ENCODE data around the gene SPOCK3. TPM values are rescaled to one million over a fixed set of nuclear protein-coding genes. Genes with fewer than 3 reads are reported as not detected.
A peak's percentile ranks its signal among the peaks of the same experiment; 100 is the strongest.

Gene SPOCK3
- total and polyA plus RNA-seq, 2 of the 13 experiments (the other 11 are each of a cell fraction or from before 2014, with no cell fraction given): not detected

GRCh38 chr4:167176723-167177367, 57.4 kb downstream of the SPOCK3 start (continued):
- TF ChIP-seq TRIM24 (CRISPR knock-in tag; IDR thresholded peaks at IDR 0.05) (no peak), MTA3 (CRISPR knock-in tag; IDR thresholded peaks at IDR 0.05) (no peak), ZNF143 (CRISPR knock-in tag; IDR thresholded peaks at IDR 0.05) (no peak), KDM4B (CRISPR knock-in tag; IDR thresholded peaks at IDR 0.05) (no peak), ZNF841 (CRISPR knock-in tag; IDR thresholded peaks at IDR 0.05; ENCODE audit: borderline replicate concordance) (no peak), PITX1 (CRISPR knock-in tag; IDR thresholded peaks at IDR 0.05) (0 out of 2 replicates have a peak, but pooled peaks have one; percentile 36), ZNF234 (CRISPR knock-in tag; conservative IDR thresholded peaks at IDR 0.05) (no peak), ZNF652 (CRISPR knock-in tag; IDR thresholded peaks at IDR 0.05; ENCODE audit: borderline replicate concordance, low read depth) (0 out of 2 replicates have a peak, but pooled peaks have one; percentile 14), ZNF121 (CRISPR knock-in tag; IDR thresholded peaks at IDR 0.05) (no peak), ZNF512B (CRISPR knock-in tag; IDR thresholded peaks at IDR 0.05; ENCODE audit: borderline replicate concordance) (no peak), ELF1 (CRISPR knock-in tag; IDR thresholded peaks at IDR 0.05) (no peak), PHF5A (CRISPR knock-in tag; IDR thresholded peaks at IDR 0.05; ENCODE audit: low read depth, unreplicated experiment) (no peak), HOXA3 (CRISPR knock-in tag; IDR thresholded peaks at IDR 0.05) (peak; percentile 29; the same call in 1 of the 2 replicates)
- TF ChIP-seq, protein P1, sequence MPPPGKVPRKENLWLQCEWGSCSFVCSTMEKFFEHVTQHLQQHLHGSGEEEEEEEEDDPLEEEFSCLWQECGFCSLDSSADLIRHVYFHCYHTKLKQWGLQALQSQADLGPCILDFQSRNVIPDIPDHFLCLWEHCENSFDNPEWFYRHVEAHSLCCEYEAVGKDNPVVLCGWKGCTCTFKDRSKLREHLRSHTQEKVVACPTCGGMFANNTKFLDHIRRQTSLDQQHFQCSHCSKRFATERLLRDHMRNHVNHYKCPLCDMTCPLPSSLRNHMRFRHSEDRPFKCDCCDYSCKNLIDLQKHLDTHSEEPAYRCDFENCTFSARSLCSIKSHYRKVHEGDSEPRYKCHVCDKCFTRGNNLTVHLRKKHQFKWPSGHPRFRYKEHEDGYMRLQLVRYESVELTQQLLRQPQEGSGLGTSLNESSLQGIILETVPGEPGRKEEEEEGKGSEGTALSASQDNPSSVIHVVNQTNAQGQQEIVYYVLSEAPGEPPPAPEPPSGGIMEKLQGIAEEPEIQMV (CRISPR knock-in tag; IDR thresholded peaks at IDR 0.05; ENCODE audit: low read depth): no peak
- TF ChIP-seq, protein P2, sequence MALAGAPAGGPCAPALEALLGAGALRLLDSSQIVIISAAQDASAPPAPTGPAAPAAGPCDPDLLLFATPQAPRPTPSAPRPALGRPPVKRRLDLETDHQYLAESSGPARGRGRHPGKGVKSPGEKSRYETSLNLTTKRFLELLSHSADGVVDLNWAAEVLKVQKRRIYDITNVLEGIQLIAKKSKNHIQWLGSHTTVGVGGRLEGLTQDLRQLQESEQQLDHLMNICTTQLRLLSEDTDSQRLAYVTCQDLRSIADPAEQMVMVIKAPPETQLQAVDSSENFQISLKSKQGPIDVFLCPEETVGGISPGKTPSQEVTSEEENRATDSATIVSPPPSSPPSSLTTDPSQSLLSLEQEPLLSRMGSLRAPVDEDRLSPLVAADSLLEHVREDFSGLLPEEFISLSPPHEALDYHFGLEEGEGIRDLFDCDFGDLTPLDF (CRISPR knock-in tag; IDR thresholded peaks at IDR 0.05): no peak
- TF ChIP-seq, protein P3, sequence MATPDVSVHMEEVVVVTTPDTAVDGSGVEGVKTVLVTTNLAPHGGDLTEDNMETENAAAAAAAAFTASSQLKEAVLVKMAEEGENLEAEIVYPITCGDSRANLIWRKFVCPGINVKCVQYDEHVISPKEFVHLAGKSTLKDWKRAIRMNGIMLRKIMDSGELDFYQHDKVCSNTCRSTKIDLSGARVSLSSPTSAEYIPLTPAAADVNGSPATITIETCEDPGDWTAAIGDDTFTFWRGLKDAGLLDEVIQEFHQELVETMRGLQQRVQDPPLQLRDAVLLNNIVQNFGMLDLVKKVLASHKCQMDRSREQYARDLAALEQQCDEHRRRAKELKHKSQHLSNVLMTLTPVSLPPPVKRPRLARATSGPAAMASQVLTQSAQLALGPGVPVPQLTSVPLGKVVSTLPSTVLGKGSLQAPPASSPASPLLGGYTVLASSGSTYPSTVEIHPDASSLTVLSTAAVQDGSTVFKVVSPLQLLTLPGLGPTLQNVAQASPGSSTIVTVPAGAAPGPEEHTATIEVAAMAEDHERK (CRISPR knock-in tag; IDR thresholded peaks at IDR 0.05; ENCODE audit: low read depth): no peak
